SK-N-SH (cell line): ENCODE results near the gene HUS1B. TPM values are rescaled to one million over a fixed set of nuclear protein-coding genes. Genes with fewer than 3 reads are reported as not detected.

Experiments
- CTCF ChIA-PET: fragments of 300-600, 350-600 bp; formaldehyde crosslinking; extraction: SDS; loops from one replicate; lab custom pipeline; 2021; lab: Yijun Ruan, JAX
- POLR2A ChIA-PET: fragments of 350-600 bp; sonication (Branson Sonifier 250); formaldehyde crosslinking; extraction: SDS; loops from one replicate; lab custom pipeline; 2020; ENCODE audit warnings: antibody characterized with exemption, inconsistent platforms; lab: Yijun Ruan, JAX
- DNase-seq: peaks from one replicate; pipeline ENCODE4 v3.0.0; 2012
- H2AFZ ChIP-seq: fragments of 200-600 bp; sonication (generic); 2 replicates; pipeline ENCODE4 v1.8.1; 2016; ENCODE audit warnings: antibody characterized with exemption, mild to moderate bottlenecking, low read depth
- H3F3A ChIP-seq: fragments of 200-600 bp; sonication (generic); replicated peaks from 2 replicates; pipeline ENCODE3; 2016; ENCODE audit warnings: antibody characterized with exemption, mild to moderate bottlenecking; ENCODE audit not compliant: insufficient read depth
- H3K27ac ChIP-seq, 2 experiments: fragments of 200-500 bp in 1 of 2; fragments of 200-600 bp in 1 of 2; sonication (Bioruptor generic) in 1 of 2; sonication (generic), shearing (Covaris generic) in 1 of 2; 2 replicates each; pipeline versions ENCODE4 v1.5.1 to v1.6.1; 2014 to 2016; ENCODE audit warnings: low read depth in 2 of 2, inconsistent platforms in 1 of 2, low read length in 1 of 2, mild to moderate bottlenecking in 1 of 2, mixed read lengths in 1 of 2
- H3K27me3 ChIP-seq: fragments of 200-600 bp; sonication (generic), shearing (Covaris generic); 2 replicates; pipeline ENCODE4 v1.6.1; 2016; ENCODE audit warnings: mixed run types; ENCODE audit not compliant: insufficient read depth
- H3K36me3 ChIP-seq, 2 experiments: fragments of 200-500 bp in 1 of 2; fragments of 200-600 bp in 1 of 2; sonication (Bioruptor generic) in 1 of 2; sonication (generic) in 1 of 2; replicated peaks in 1 of 2; 2 replicates each; pipeline versions ENCODE3 to v1.5.1; 2014 to 2016; ENCODE audit warnings: low read length in 1 of 2, mild to moderate bottlenecking in 1 of 2; ENCODE audit not compliant: insufficient read depth in 2 of 2, control insufficient read depth in 1 of 2
- H3K4me1 ChIP-seq, 2 experiments: fragments of 200-500 bp in 1 of 2; fragments of 200-600 bp in 1 of 2; sonication (Bioruptor generic) in 1 of 2; sonication (generic), shearing (Covaris generic) in 1 of 2; 2 replicates each; pipeline versions ENCODE4 v1.5.1 to v1.6.1; 2014 to 2016; ENCODE audit warnings: low read depth in 1 of 2, low read length in 1 of 2, mixed run types in 1 of 2; ENCODE audit not compliant: insufficient read depth in 2 of 2, control insufficient read depth in 1 of 2
- H3K4me2 ChIP-seq: fragments of 200-600 bp; sonication (generic), shearing (Covaris generic); 2 replicates; pipeline ENCODE4 v1.6.1; 2017; ENCODE audit warnings: mixed run types
- H3K4me3 ChIP-seq, 2 experiments: fragments of 200-500 bp in 1 of 2; fragments of 200-600 bp in 1 of 2; sonication (Bioruptor generic) in 1 of 2; sonication (generic), shearing (Covaris generic) in 1 of 2; 2 replicates each; pipeline versions ENCODE4 v1.5.1 to v1.8.1; 2014 to 2016; ENCODE audit warnings: low read depth in 2 of 2, inconsistent platforms in 1 of 2, low read length in 1 of 2, mild to moderate bottlenecking in 1 of 2, mixed read lengths in 1 of 2, moderate library complexity in 1 of 2
- H3K79me2 ChIP-seq: fragments of 200-600 bp; sonication (generic); 2 replicates; pipeline ENCODE4 v1.8.1; 2017; ENCODE audit warnings: mild to moderate bottlenecking; ENCODE audit not compliant: insufficient read depth
- H3K9ac ChIP-seq: fragments of 200-600 bp; sonication (generic); 2 replicates; pipeline ENCODE4 v1.6.1; 2017; ENCODE audit warnings: mixed run types
- H3K9me2 ChIP-seq: fragments of 200-600 bp; sonication (generic); 2 replicates; pipeline ENCODE4 v1.6.1; 2017; ENCODE audit warnings: mixed run types
- H3K9me3 ChIP-seq: fragments of 200-600 bp; sonication (generic); 2 replicates; pipeline ENCODE4 v1.6.1; 2017; ENCODE audit warnings: mixed run types, mild to moderate bottlenecking, moderate library complexity
- H4K20me1 ChIP-seq: fragments of 200-600 bp; sonication (generic); 2 replicates; pipeline ENCODE4 v1.6.1; 2017; ENCODE audit warnings: mild to moderate bottlenecking, mixed run types; ENCODE audit not compliant: insufficient read depth
- CHD2 ChIP-seq: fragments of 150-350 bp; IDR thresholded peaks from 2 replicates; pipeline ENCODE4 v1.6.1; 2018; ENCODE audit warnings: low read length; ENCODE audit not compliant: partially characterized antibody
- EP300 ChIP-seq, 2 experiments: IDR thresholded peaks; 2 replicates each; pipeline versions ENCODE4 v1.4.0 to v1.6.1; 2012; ENCODE audit warnings: borderline replicate concordance in 1 of 2, low read depth in 1 of 2, low read length in 1 of 2
- EZH2phosphoT487 ChIP-seq: fragments of 200-600 bp; sonication (generic); IDR thresholded peaks from 2 replicates; pipeline ENCODE4 v1.6.1; 2017; ENCODE audit warnings: low read depth, mixed run types, mild to moderate bottlenecking, antibody characterized with exemption, moderate library complexity, borderline replicate concordance
- FOXM1 ChIP-seq: IDR thresholded peaks from 2 replicates; pipeline ENCODE4 v1.4.0; 2012; ENCODE audit warnings: low read depth, mild to moderate bottlenecking
- GABPA ChIP-seq: IDR thresholded peaks from 2 replicates; pipeline ENCODE4 v1.4.0; 2012; ENCODE audit warnings: low read depth, mild to moderate bottlenecking
- JUND ChIP-seq: IDR thresholded peaks from 2 replicates; pipeline ENCODE4 v1.4.0; 2012
- MEF2A ChIP-seq: IDR thresholded peaks from 2 replicates; pipeline ENCODE4 v1.4.0; 2012; ENCODE audit warnings: low read depth, borderline replicate concordance
- NFIC ChIP-seq: IDR thresholded peaks from 2 replicates; pipeline ENCODE4 v1.4.0; 2012; ENCODE audit warnings: borderline replicate concordance
- NRF1 ChIP-seq: IDR thresholded peaks from 2 replicates; pipeline ENCODE4 v1.6.1; 2012; ENCODE audit warnings: low read depth, mild to moderate bottlenecking, low read length
- POLR2AphosphoS5 ChIP-seq: IDR thresholded peaks from 2 replicates; pipeline ENCODE4 v1.6.1; 2012; ENCODE audit warnings: low read depth, low read length
- RAD21 ChIP-seq: IDR thresholded peaks from 2 replicates; pipeline ENCODE4 v1.6.1; 2012; ENCODE audit warnings: mild to moderate bottlenecking, low read length
- RXRA ChIP-seq: IDR thresholded peaks from 2 replicates; pipeline ENCODE4 v1.4.0; 2012; ENCODE audit warnings: low read depth, mild to moderate bottlenecking, borderline replicate concordance
- TAF1 ChIP-seq: IDR thresholded peaks from 2 replicates; pipeline ENCODE4 v1.6.1; 2012; ENCODE audit warnings: low read depth, mild to moderate bottlenecking, low read length, moderate library complexity, borderline replicate concordance
- TCF12 ChIP-seq: IDR thresholded peaks from 2 replicates; pipeline ENCODE4 v1.4.0; 2012
- YY1 ChIP-seq: IDR thresholded peaks from 2 replicates; pipeline ENCODE4 v1.4.0; 2012; ENCODE audit warnings: low read depth, mild to moderate bottlenecking
- WGBS: methylation state at CpG from one replicate; pipeline ENCODE4 v1.1.6; 2017; ENCODE audit warnings: low lambda C conversion rate; 5-methylcytosine and 5-hydroxymethylcytosine counted together
- polyA plus RNA-seq, 3 experiments: library from polyadenylated mRNA; depleted of rRNA; stranded (reverse); fragments of >200 nt; gene quantifications; 2 replicates each; pipeline ENCODE4 v1.2.3, GENCODE V29; 2012
- TF ChIP-seq, protein P1 (sequence below): IDR thresholded peaks from 2 replicates; pipeline ENCODE4; 2012
- TF ChIP-seq, protein P2 (sequence below): IDR thresholded peaks from 2 replicates; pipeline ENCODE4 v1.4.0; 2012; ENCODE audit warnings: low read depth
- TF ChIP-seq, protein P3 (sequence below): IDR thresholded peaks from 2 replicates; pipeline ENCODE4 v1.4.0; 2012; ENCODE audit warnings: low read depth, borderline replicate concordance
- TF ChIP-seq, protein P4 (sequence below): IDR thresholded peaks from 2 replicates; pipeline ENCODE4 v1.4.0; 2012; ENCODE audit warnings: low read depth, borderline replicate concordance

The HUS1B gene
- polyA plus RNA-seq, 1 of the 3 experiments (the other 2 are of a cell fraction): 0.30 TPM

GRCh38 chr6:657743-658142, 843 bp upstream of the HUS1B start:
- Histone ChIP-seq H3K36me3 (no peaks in the 10 kb centered on the region), H3K79me2 (peaks cover 39% of the 10 kb centered on the region), H3K9me3 (no peaks in the 10 kb centered on the region), H3K4me1 (peaks cover 3 to 4% of the 10 kb centered on the region in 2 experiments; a peak in 2 of 4 replicates), H3K9me2 (no peaks in the 10 kb centered on the region), H3F3A (no peaks in the 10 kb centered on the region), H3K9ac (no peak overlapping the region), H3K27me3 (no peaks in the 10 kb centered on the region), H2AFZ (no peak overlapping the region), H4K20me1 (peaks cover 5% of the 10 kb centered on the region; the same call in 1 of the 2 replicates), H3K4me2 (no peak overlapping the region), H3K27ac (peak overlapping the region in 1 of 2 experiments; percentile 41; a peak in 2 of 4 replicates), H3K4me3 (no peak overlapping the region)
- no peak for DNase-seq
- 100% methylated on average over 1 of the region's 1 CpG for WGBS
- CTCF ChIA-PET: no interaction called here
- POLR2A ChIA-PET: no interaction called here
- no peak for TF ChIP-seq JUND
- TF ChIP-seq NRF1: no peak
- TF ChIP-seq, protein P1, sequence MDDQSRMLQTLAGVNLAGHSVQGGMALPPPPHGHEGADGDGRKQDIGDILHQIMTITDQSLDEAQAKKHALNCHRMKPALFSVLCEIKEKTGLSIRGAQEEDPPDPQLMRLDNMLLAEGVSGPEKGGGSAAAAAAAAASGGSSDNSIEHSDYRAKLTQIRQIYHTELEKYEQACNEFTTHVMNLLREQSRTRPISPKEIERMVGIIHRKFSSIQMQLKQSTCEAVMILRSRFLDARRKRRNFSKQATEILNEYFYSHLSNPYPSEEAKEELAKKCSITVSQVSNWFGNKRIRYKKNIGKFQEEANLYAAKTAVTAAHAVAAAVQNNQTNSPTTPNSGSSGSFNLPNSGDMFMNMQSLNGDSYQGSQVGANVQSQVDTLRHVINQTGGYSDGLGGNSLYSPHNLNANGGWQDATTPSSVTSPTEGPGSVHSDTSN: no peak

GRCh38 chr6:654136-654535, 2.8 kb downstream of the HUS1B start:
- CTCF ChIA-PET: no interaction called here
- no peak overlapping the region for H2AFZ ChIP-seq
- no peak for TF ChIP-seq GABPA
- no peak for TF ChIP-seq TCF12
- no peak for TF ChIP-seq TAF1
- no peak for TF ChIP-seq EP300 (IDR thresholded peaks at IDR 0.05; ENCODE audit: borderline replicate concordance in 1 of 2, low read depth in 1 of 2, low read length in 1 of 2)
- no peak for TF ChIP-seq NRF1
- TF ChIP-seq, protein P2, sequence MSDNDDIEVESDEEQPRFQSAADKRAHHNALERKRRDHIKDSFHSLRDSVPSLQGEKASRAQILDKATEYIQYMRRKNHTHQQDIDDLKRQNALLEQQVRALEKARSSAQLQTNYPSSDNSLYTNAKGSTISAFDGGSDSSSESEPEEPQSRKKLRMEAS: no peak
- no peak for TF ChIP-seq JUND
- no peak for TF ChIP-seq NFIC
- no peak for TF ChIP-seq EZH2phosphoT487
- H3K4me1 ChIP-seq: no peaks in the 10 kb centered on the region; a peak in 1 of 4 replicates
- H3K9ac ChIP-seq: no peak overlapping the region
- H3K79me2 ChIP-seq: peaks cover 5% of the 10 kb centered on the region
- no peak overlapping the region for H3K4me2 ChIP-seq
- H4K20me1 ChIP-seq: no peaks in the 10 kb centered on the region; the same call in 1 of the 2 replicates
- H3K4me3 ChIP-seq: no peak overlapping the region
- no peak overlapping the region for H3K27ac ChIP-seq
- no peaks in the 10 kb centered on the region for H3K27me3 ChIP-seq
- POLR2A ChIA-PET: no interaction called here
- no peaks in the 10 kb centered on the region for H3K9me2 ChIP-seq
- peaks cover 0 to 4% of the 10 kb centered on the region in 2 experiments for H3K36me3 ChIP-seq
- 86% methylated on average over 4 of the region's 4 CpGs for WGBS
- no peak for DNase-seq
- no peaks in the 10 kb centered on the region for H3K9me3 ChIP-seq
- no peaks in the 10 kb centered on the region for H3F3A ChIP-seq

GRCh38 chr6:652865-653264, 4.0 kb downstream of the HUS1B start:
- Histone ChIP-seq H2AFZ (no peak overlapping the region), H3K4me1 (no peaks in the 10 kb centered on the region; a peak in 1 of 4 replicates), H3K4me3 (no peak overlapping the region), H3K9me2 (no peaks in the 10 kb centered on the region), H3F3A (no peaks in the 10 kb centered on the region), H4K20me1 (no peaks in the 10 kb centered on the region), H3K9me3 (no peaks in the 10 kb centered on the region), H3K27me3 (no peaks in the 10 kb centered on the region), H3K9ac (no peak overlapping the region), H3K36me3 (peaks cover 0 to 5% of the 10 kb centered on the region in 2 experiments), H3K4me2 (no peak overlapping the region), H3K79me2 (0 out of 2 replicates have a peak, but pooled peaks cover 2% of the 10 kb centered on the region), H3K27ac (no peak overlapping the region)
- no peak for DNase-seq
- POLR2A ChIA-PET: no interaction called here
- WGBS: 85% methylated on average over 3 of the region's 3 CpGs
- CTCF ChIA-PET: no interaction called here
- TF ChIP-seq TAF1: no peak
- no peak for TF ChIP-seq TCF12
- TF ChIP-seq, protein P3, sequence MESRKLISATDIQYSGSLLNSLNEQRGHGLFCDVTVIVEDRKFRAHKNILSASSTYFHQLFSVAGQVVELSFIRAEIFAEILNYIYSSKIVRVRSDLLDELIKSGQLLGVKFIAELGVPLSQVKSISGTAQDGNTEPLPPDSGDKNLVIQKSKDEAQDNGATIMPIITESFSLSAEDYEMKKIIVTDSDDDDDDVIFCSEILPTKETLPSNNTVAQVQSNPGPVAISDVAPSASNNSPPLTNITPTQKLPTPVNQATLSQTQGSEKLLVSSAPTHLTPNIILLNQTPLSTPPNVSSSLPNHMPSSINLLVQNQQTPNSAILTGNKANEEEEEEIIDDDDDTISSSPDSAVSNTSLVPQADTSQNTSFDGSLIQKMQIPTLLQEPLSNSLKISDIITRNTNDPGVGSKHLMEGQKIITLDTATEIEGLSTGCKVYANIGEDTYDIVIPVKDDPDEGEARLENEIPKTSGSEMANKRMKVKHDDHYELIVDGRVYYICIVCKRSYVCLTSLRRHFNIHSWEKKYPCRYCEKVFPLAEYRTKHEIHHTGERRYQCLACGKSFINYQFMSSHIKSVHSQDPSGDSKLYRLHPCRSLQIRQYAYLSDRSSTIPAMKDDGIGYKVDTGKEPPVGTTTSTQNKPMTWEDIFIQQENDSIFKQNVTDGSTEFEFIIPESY: no peak
- TF ChIP-seq RXRA: no peak
- no peak for TF ChIP-seq YY1
- TF ChIP-seq NFIC: no peak
- TF ChIP-seq JUND: no peak
- no peak for TF ChIP-seq FOXM1
- TF ChIP-seq, protein P4, sequence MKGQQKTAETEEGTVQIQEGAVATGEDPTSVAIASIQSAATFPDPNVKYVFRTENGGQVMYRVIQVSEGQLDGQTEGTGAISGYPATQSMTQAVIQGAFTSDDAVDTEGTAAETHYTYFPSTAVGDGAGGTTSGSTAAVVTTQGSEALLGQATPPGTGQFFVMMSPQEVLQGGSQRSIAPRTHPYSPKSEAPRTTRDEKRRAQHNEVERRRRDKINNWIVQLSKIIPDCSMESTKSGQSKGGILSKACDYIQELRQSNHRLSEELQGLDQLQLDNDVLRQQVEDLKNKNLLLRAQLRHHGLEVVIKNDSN: no peak
- TF ChIP-seq, protein P2: no peak
- no peak for TF ChIP-seq MEF2A
- no peak for TF ChIP-seq RAD21
- TF ChIP-seq POLR2AphosphoS5: no peak
- no peak for TF ChIP-seq CHD2
